Heart right ventricle (tissue), 16 donors: Measurements from ENCODE around the gene LAGE3. TPM values are rescaled to one million over a fixed set of nuclear protein-coding genes. Genes with fewer than 3 reads are reported as not detected.

Experiments
- ATAC-seq, 8 donors: fragments of 200-7000 bp; cut with Tn5 transposase; one replicate each; pipeline ENCODE4 v1.9.1; 2020; ENCODE audit warnings: mild to moderate bottlenecking in 8 of 8, moderate library complexity in 8 of 8, moderate number of reproducible peaks in 1 of 8
- DNase-seq, 2 donors: peaks; one replicate each; pipeline ENCODE4 v3.0.0-alpha.2; 2020
- H3K27ac ChIP-seq, 10 donors: fragments of 200-600 bp; sonication (generic) in 2 of 10; one replicate each; pipeline versions ENCODE4 v1.5.0 to v1.8.0; 2020 to 2022; ENCODE audit warnings: mild to moderate bottlenecking in 3 of 10
- H3K27me3 ChIP-seq, 7 donors: fragments of 200-600 bp; one replicate each; pipeline ENCODE4 v1.8.0; 2021 to 2022; ENCODE audit warnings: mild to moderate bottlenecking in 2 of 7
- H3K36me3 ChIP-seq, 9 donors: fragments of 200-600 bp; sonication (generic) in 1 of 9; one replicate each; pipeline versions ENCODE4 v1.5.0 to v1.8.0; 2020 to 2022; ENCODE audit warnings: mild to moderate bottlenecking in 2 of 9
- H3K4me1 ChIP-seq, 9 donors: fragments of 200-600 bp; sonication (generic) in 1 of 9; one replicate each; pipeline versions ENCODE4 v1.5.0 to v1.8.0; 2020 to 2022; ENCODE audit warnings: mild to moderate bottlenecking in 4 of 9
- H3K4me3 ChIP-seq, 10 donors: fragments of 200-600 bp; sonication (generic) in 2 of 10; one replicate each; pipeline versions ENCODE4 v1.5.0 to v1.8.0; 2020 to 2022; ENCODE audit warnings: mild to moderate bottlenecking in 7 of 10, moderate library complexity in 2 of 10
- H3K9me3 ChIP-seq, 11 donors: fragments of 200-600 bp in 10 of 11; sonication (generic) in 2 of 11; one replicate each; pipeline versions ENCODE4 v1.5.0 to v1.8.0; 2013 to 2022; ENCODE audit warnings: mild to moderate bottlenecking in 2 of 11, control low read depth in 1 of 11, moderate library complexity in 1 of 11
- CTCF ChIP-seq, 9 donors: fragments of 200-600 bp; sonication (generic) in 2 of 9; IDR thresholded peaks; one replicate each; pipeline versions ENCODE4 v1.5.0 to v1.8.0; 2021 to 2022; ENCODE audit warnings: antibody characterized with exemption in 9 of 9, mild to moderate bottlenecking in 5 of 9, moderate library complexity in 1 of 9
- WGBS, 2 donors: extraction: QIAGEN DNeasy Blood & Tissue Kit; methylation state at CpG; one replicate each; pipeline ENCODE4 v1.1.7; 2013; ENCODE audit warnings: inconsistent platforms in 1 of 2; 5-methylcytosine and 5-hydroxymethylcytosine counted together
- intact Hi-C, 10 donors: fragments of 100-400 bp; cut with DNase I; formaldehyde crosslinking; loops; one replicate each; pipeline versions ENCODE4 v1.11.1 to v1.14.2; 2022
- polyA plus RNA-seq, 2 donors: library from polyadenylated mRNA; stranded (reverse); fragments of 200-250 nt; gene quantifications; one replicate each; pipeline ENCODE4 v1.2.3, GENCODE V29; 2013
- total RNA-seq, 10 donors: library from RNA; stranded (reverse); fragmentation: NEBNext Ultra II Directional in 3 of 10; extraction: Animal tissue kit (Norgen Biotek cat#: 25700) in 3 of 10; gene quantifications; one replicate each; pipeline versions ENCODE4 v1.2.1 to v1.2.4, GENCODE V29; 2021 to 2023
- donor health status: Arrhythmogenic right ventricular cardiomyopathy.
- donor health status: ischemic (EF 13 %, LVEDD 7.1; RV severe dilation, severe dysfunction).
- donor health status: healthy with polysubstance abuse.
- donor health status: DM: no; HTN: yes; CAD: no.
- donor health status: DM: no; HTN: no; CAD: no.
- donor health status: ischemic (EF 25% LVEDD 6.9; RV normal size, moderate dysfunction).
- donor health status: ischemic (EF 25% LVEDD 5.7; RV mildly dilated, moderate dysfunction).
- donor health status: healthy.
- donor health status: DM: yes; HTN: yes; CAD: no.
- donor health status: Ischemic cardiomyopathy.
- donor health status: ischemic (EF 35%, LVEDD 5.7; RV mildly dilated, moderate dysfunction).
- donor health status: nonischemic (EF 11% LVEDD 7.7; RV severe dilation, severe dysfunction).
- donor health status: DM: yes; HTN: yes; CAD: no.
- donor health status: PGD.
- donor health status: ischemic (EF 29% LVEDD 5.4; RV normal size, mild dysfunction).
- donor health status: nonischemic (EF 23%, LVEDD 6.1; RV moderate dilation, normal function).

LAGE3 gene
- total and polyA plus RNA-seq, 12 donors: 7.5 to 38.2 (median 17.7) TPM

GRCh38 chrX:154446430-154446829 lies 32.7 kb downstream of the LAGE3 start:
- intact Hi-C loops: no loop called here
- no peak for TF ChIP-seq CTCF (IDR thresholded peaks at IDR 0.05)
- Histone ChIP-seq H3K4me3 (no peak overlapping the region), H3K27me3 (no peaks in the 10 kb centered on the region), H3K4me1 (peaks cover 0 to 21% (median 11%) of the 10 kb centered on the region in 9 donors), H3K9me3 (no peaks in the 10 kb centered on the region), H3K36me3 (peaks cover 0 to 60% (median 12%) of the 10 kb centered on the region in 9 donors), H3K27ac (no peak overlapping the region)
- WGBS, 2 donors: 92 to 94% methylated on average over 12 of the region's 12 CpGs
- DNase-seq (no peak), ATAC-seq (no peak)

GRCh38 chrX:154445776-154446175 lies 33.3 kb downstream of the LAGE3 start:
- Histone ChIP-seq H3K4me1 (peaks cover 0 to 21% (median 11%) of the 10 kb centered on the region in 9 donors), H3K36me3 (peaks cover 0 to 61% (median 12%) of the 10 kb centered on the region in 9 donors), H3K27me3 (no peaks in the 10 kb centered on the region), H3K9me3 (no peaks in the 10 kb centered on the region), H3K4me3 (no peak overlapping the region), H3K27ac (no peak overlapping the region)
- 95 to 100% methylated on average over 12 to 16 of the region's 16 CpGs for WGBS, 2 donors
- TF ChIP-seq CTCF (IDR thresholded peaks at IDR 0.05): no peak
- DNase-seq (no peak), ATAC-seq (no peak)
- intact Hi-C loops: no loop called here

DNA sequence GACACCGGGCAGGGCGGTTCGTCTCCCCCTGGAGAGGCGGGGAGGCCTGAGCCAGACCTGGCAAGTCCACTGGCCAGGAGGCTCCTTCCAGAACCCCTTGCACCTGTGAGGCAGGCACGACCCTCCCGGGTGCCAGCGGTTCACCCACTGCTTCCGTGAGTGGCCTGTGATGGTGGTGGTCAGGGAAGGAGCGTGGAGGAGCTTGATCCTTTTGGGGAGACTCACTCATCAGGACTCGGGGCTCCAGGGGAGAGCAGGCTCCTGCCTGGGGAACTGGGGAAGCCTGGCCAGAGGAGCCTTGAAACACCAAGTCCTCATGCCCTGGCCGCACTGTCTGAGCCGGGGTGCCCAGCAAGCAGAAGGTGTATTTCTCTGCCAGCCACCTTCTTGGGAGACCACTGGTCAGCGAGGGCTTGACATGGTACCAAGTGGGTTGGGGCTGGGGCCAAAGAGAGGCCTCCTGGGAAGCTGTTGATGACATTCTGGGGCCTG lies 34.3 kb downstream of the LAGE3 start:
- peak in 1 of 8 donors; percentile 21 for ATAC-seq
- intact Hi-C loops: no loop called here

DNA sequence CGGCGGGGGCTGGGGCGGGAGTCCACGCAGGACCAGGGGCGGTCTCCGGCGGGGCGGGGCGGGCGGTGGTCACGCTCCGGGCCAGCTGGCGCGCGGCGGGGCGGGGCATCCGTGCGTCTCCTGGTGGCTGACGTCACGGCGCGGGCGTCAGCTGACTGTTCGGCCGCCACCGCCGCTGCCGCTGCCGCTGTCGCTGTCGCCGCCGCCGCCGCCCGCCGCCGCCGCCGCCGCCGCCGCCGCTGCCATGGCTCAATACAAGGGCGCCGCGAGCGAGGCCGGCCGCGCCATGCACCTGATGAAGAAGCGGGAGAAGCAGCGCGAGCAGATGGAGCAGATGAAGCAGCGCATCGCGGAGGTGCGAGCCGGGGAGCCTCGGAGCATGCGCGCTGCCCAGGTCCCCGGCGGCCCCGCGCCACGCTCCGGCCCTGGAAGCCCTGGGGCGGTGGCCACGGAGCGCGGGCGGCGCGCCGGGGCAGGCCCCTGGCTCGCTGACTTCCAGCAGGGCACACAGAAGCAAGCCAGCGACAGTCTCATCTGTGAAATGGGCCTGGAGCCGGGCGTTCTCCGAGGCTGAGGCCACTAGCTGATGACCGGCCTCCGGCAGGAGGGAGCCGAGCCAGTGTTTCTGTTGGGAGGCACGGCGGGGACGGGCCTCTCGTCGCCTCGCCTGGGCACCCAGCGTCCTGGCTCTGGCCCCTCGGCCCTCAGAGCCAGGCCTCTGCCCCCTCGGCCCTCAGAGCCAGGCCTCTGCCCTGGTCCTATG lies 34.9 kb downstream of the LAGE3 start, which contains the start of gene FAM50A:
Gene FAM50A, plus strand, starts transcription at position 150 of the 763 bp plus-strand sequence. Its CDS starts 95 bp downstream, at position 245.
- DNase-seq: peak; percentile 79 to 85
- no peaks in the 10 kb centered on the region for H3K9me3 ChIP-seq
- no peaks in the 10 kb centered on the region for H3K27me3 ChIP-seq
- H3K4me1 ChIP-seq: peaks cover 0 to 23% (median 11%) of the 10 kb centered on the region in 9 donors
- intact Hi-C loops: no loop called here
- H3K4me3 ChIP-seq: peak within 1 kb of the TSS; percentile 44 to 72 (median 65)
- TF ChIP-seq CTCF (IDR thresholded peaks at IDR 0.05): peak in 1 of 9 donors; percentile 9
- peaks cover 0 to 61% (median 12%) of the 10 kb centered on the region in 9 donors for H3K36me3 ChIP-seq
- 0% methylated on average over 23 to 83 of the region's 94 CpGs for WGBS, 2 donors
- ATAC-seq: peak; percentile 72 to 93 (median 90)
- H3K27ac ChIP-seq: peak within 1 kb of the TSS; percentile 61 to 86 (median 80)

More for the DNA sequence above, 34.3 kb downstream of the LAGE3 start:
- peak overlapping the region; percentile 44 to 72 (median 65) for H3K4me3 ChIP-seq
- DNase-seq: no peak
- peaks cover 0 to 21% (median 11%) of the 10 kb centered on the region in 9 donors for H3K4me1 ChIP-seq
- 46 to 54% methylated on average over 12 to 13 of the region's 13 CpGs for WGBS, 2 donors
- no peak for TF ChIP-seq CTCF (IDR thresholded peaks at IDR 0.05)
- no peaks in the 10 kb centered on the region for H3K27me3 ChIP-seq
- peaks cover 0 to 61% (median 12%) of the 10 kb centered on the region in 9 donors for H3K36me3 ChIP-seq
- H3K9me3 ChIP-seq: no peaks in the 10 kb centered on the region
- H3K27ac ChIP-seq: peak overlapping the region in 8 of 10 donors; percentile 75 to 86 (median 81)
